Aorta (tissue), 5 donors: Measurements from ENCODE around the gene ADGRF5. TPM values are rescaled to one million over a fixed set of nuclear protein-coding genes. Genes with fewer than 3 reads are reported as not detected.
A peak's percentile ranks its signal among the peaks of the same experiment; 100 is the strongest.

ENCODE experiments used
- ATAC-seq: fragments of 200-7000 bp; cut with Tn5 transposase; one replicate; pipeline ENCODE4 v1.9.1; 2022; ENCODE audit warnings: moderate library complexity; ENCODE audit not compliant: low FRiP score
- DNase-seq, 2 donors: peaks; one replicate each; pipeline ENCODE4 v3.0.0-alpha.2; 2020
- H3K27ac ChIP-seq, 2 donors: one replicate each; pipeline ENCODE4 v1.5.1; 2013; ENCODE audit warnings: low read length in 2 of 2, mild to moderate bottlenecking in 2 of 2, moderate library complexity in 2 of 2, control low read depth in 1 of 2, inconsistent platforms in 1 of 2, low read depth in 1 of 2
- H3K27me3 ChIP-seq, 2 donors: one replicate each; pipeline ENCODE4 v1.6.1; 2013; ENCODE audit warnings: control low read depth in 1 of 2, low read length in 1 of 2, mild to moderate bottlenecking in 1 of 2, moderate library complexity in 1 of 2; ENCODE audit not compliant: insufficient read depth in 2 of 2, control insufficient read depth in 1 of 2
- H3K36me3 ChIP-seq, 2 donors: one replicate each; pipeline ENCODE4 v1.6.1; 2013; ENCODE audit warnings: control low read depth in 1 of 2, low read length in 1 of 2, mild to moderate bottlenecking in 1 of 2; ENCODE audit not compliant: insufficient read depth in 2 of 2, control insufficient read depth in 1 of 2
- H3K4me1 ChIP-seq, 2 donors: one replicate each; pipeline ENCODE4 v1.6.1; 2013; ENCODE audit warnings: low read length in 2 of 2, control low read depth in 1 of 2, mild to moderate bottlenecking in 1 of 2, moderate library complexity in 1 of 2; ENCODE audit not compliant: insufficient read depth in 2 of 2, control insufficient read depth in 1 of 2
- H3K4me3 ChIP-seq, 2 donors: one replicate each; pipeline ENCODE4 v1.5.1; 2013; ENCODE audit warnings: low read length in 2 of 2, control low read depth in 1 of 2, mild to moderate bottlenecking in 1 of 2
- H3K9me3 ChIP-seq: one replicate; pipeline ENCODE4 v1.6.1; 2013; ENCODE audit warnings: mild to moderate bottlenecking, low read length; ENCODE audit not compliant: control insufficient read depth
- WGBS, 2 donors: extraction: QIAGEN DNeasy Blood & Tissue Kit; methylation state at CpG; one replicate each; pipeline ENCODE4 v1.1.7; 2013; 5-methylcytosine and 5-hydroxymethylcytosine counted together
- intact Hi-C, 2 donors: fragments of 100-400 bp; cut with DNase I; formaldehyde crosslinking; loops; one replicate each; pipeline versions ENCODE4 v1.14.2 to v1.15.0; 2022
- polyA plus RNA-seq, 2 donors: library from polyadenylated mRNA; stranded (reverse); fragments of 200-250 nt; gene quantifications; one replicate each; pipeline ENCODE4 v1.2.3, GENCODE V29; 2013
- total RNA-seq, 2 donors: library from RNA; stranded (reverse); fragmentation: NEBNext Ultra II Directional; extraction: Animal tissue kit (Norgen Biotek cat#: 25700); gene quantifications; one replicate each; pipeline ENCODE4 v1.2.1, GENCODE V29; 2021
- donor health status: healthy with polysubstance abuse.
- donor health status: Bipolar disorder and iron deficiency.
- donor health status: DM: no; HTN: no; CAD: no.
- donor health status: DM: no; HTN: no; CAD: no.
- donor health status: DM: yes; HTN: yes; CAD: no.

The ADGRF5 gene
- total and polyA plus RNA-seq, 4 donors, result 0.50 to 34.6 (median 16.3) TPM

GRCh38 chr6:46925563-46926253 is 4.0 kb upstream of the ADGRF5 start:
- Histone ChIP-seq H3K4me3 (no peak overlapping the region), H3K27me3 (no peaks in the 10 kb centered on the region), H3K4me1 (no peaks in the 10 kb centered on the region), H3K9me3 (no peaks in the 10 kb centered on the region), H3K36me3 (no peaks in the 10 kb centered on the region), H3K27ac (peak overlapping the region in 1 of 2 donors; percentile 78)
- intact Hi-C loops, result no loop called here
- DNase-seq (peak; percentile 83 to 86), ATAC-seq (peak; percentile 82)
- WGBS, 2 donors, result 7 to 9% methylated on average over 6 of the region's 6 CpGs

GRCh38 chr6:46923476-46923875 is 1.7 kb upstream of the ADGRF5 start:
- Histone ChIP-seq H3K36me3 (no peaks in the 10 kb centered on the region), H3K9me3 (no peaks in the 10 kb centered on the region), H3K4me1 (no peaks in the 10 kb centered on the region), H3K4me3 (no peak overlapping the region), H3K27me3 (no peaks in the 10 kb centered on the region), H3K27ac (no peak overlapping the region)
- ATAC-seq, result no peak
- intact Hi-C loops, result no loop called here
- WGBS, 2 donors, result 85 to 96% methylated on average over 7 of the region's 7 CpGs
- DNase-seq, result no peak

DNA sequence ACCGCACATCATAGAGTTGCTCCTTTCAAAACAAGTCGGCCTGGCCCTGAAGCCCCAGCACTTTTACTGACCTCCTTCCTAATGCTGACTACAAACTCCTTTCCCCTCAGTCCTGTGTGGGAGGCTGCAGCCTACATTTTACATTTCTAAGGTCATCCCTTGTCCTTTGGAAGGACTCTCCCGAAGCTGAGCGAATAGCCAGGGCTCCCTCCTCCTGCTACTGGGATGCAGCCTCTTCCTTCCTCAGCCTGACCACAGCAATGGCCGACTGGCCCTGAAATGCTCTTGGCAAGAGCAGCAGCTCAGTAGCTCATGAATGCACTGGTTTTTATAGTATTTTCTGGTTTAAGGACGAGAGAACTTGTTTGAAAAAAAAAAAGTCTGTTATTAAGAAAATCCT is 679 bp downstream of the ADGRF5 start:
- Histone ChIP-seq H3K36me3 (no peaks in the 10 kb centered on the region), H3K27me3 (no peaks in the 10 kb centered on the region), H3K4me1 (no peaks in the 10 kb centered on the region), H3K27ac (no peak overlapping the region), H3K4me3 (no peak overlapping the region), H3K9me3 (no peaks in the 10 kb centered on the region)
- no peak for ATAC-seq
- 76 to 90% methylated on average over 6 of the region's 6 CpGs for WGBS, 2 donors
- DNase-seq, result no peak
- intact Hi-C loops, result no loop called here

GRCh38 chr6:46918806-46919205 is 2.9 kb downstream of the ADGRF5 start:
- WGBS, 2 donors, result 89 to 96% methylated on average over 3 of the region's 3 CpGs
- no peak overlapping the region for H3K4me3 ChIP-seq
- intact Hi-C loops, result no loop called here
- H3K9me3 ChIP-seq, result no peaks in the 10 kb centered on the region
- H3K27me3 ChIP-seq, result no peaks in the 10 kb centered on the region
- DNase-seq, result no peak
- H3K27ac ChIP-seq, result no peak overlapping the region
- no peaks in the 10 kb centered on the region for H3K36me3 ChIP-seq
- no peaks in the 10 kb centered on the region for H3K4me1 ChIP-seq
- no peak for ATAC-seq

DNA sequence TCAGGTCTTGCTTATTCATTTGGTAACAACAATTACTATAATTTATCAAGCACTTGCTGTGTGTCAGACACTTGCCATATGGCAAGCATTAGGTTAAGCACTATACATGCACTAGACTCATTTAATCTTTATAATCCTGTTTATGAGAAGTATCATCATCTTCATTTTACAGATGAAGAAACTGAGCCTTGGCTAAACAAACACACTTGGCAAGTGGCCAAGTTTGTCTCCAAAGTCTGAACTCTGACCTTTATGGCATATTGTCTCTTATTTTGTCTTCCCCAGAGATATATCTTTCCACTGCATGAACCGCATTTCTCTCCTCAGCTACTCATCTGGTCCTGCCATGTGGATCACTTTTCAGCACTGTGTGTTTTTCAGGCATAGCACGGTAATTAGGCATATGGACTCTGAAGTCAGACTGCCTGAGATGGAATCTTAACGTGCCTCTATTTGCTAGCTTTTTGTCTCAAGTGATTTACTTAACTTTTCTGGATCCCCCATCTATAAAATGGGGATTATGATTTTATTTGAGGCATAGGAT is 4.7 kb downstream of the ADGRF5 start:
- intact Hi-C loops, result no loop called here
- no peak overlapping the region for H3K27ac ChIP-seq
- H3K27me3 ChIP-seq, result no peaks in the 10 kb centered on the region
- WGBS, 2 donors, result 87% methylated on average over 3 of the region's 3 CpGs
- H3K9me3 ChIP-seq, result no peaks in the 10 kb centered on the region
- no peak overlapping the region for H3K4me3 ChIP-seq
- no peak for DNase-seq
- no peaks in the 10 kb centered on the region for H3K4me1 ChIP-seq
- H3K36me3 ChIP-seq, result no peaks in the 10 kb centered on the region
- no peak for ATAC-seq

GRCh38 chr6:46915866-46916265 is 5.9 kb downstream of the ADGRF5 start:
- intact Hi-C loops, result no loop called here
- no peaks in the 10 kb centered on the region for H3K4me1 ChIP-seq

DNA sequence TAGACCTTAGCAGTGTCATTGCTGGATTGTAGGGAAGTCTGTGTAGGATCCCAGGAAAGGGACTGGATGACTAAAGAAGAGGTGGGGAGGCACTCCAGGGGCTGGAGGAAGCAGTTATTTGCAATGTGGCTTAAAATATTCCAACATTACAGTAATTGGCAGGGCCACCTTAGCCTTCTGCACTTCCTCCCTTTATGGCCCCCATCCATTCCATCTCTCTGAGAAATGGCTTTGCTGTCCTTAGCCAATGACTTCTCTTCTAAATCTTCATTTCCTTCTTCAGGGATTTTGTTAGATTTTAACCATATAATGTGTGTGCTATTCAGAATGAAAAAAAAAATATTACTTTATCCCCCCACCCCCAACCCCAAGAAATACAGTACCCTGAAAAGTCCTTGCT is 6.4 kb downstream of the ADGRF5 start:
- intact Hi-C loops, result no loop called here
- Histone ChIP-seq H3K4me3 (no peak overlapping the region), H3K27me3 (no peaks in the 10 kb centered on the region), H3K36me3 (no peaks in the 10 kb centered on the region), H3K9me3 (no peaks in the 10 kb centered on the region), H3K27ac (no peak overlapping the region), H3K4me1 (no peaks in the 10 kb centered on the region)
- DNase-seq, result no peak
- ATAC-seq, result no peak

More at GRCh38 chr6:46915866-46916265, 5.9 kb downstream of the ADGRF5 start:
- no peak for ATAC-seq
- no peak overlapping the region for H3K27ac ChIP-seq
- 96 to 97% methylated on average over 4 of the region's 4 CpGs for WGBS, 2 donors
- no peaks in the 10 kb centered on the region for H3K27me3 ChIP-seq
- no peak overlapping the region for H3K4me3 ChIP-seq
- H3K9me3 ChIP-seq, result no peaks in the 10 kb centered on the region
- DNase-seq, result no peak
- no peaks in the 10 kb centered on the region for H3K36me3 ChIP-seq

GRCh38 chr6:46914279-46914810 is 7.4 kb downstream of the ADGRF5 start:
- Histone ChIP-seq H3K27ac (no peak overlapping the region), H3K4me3 (no peak overlapping the region), H3K36me3 (no peaks in the 10 kb centered on the region), H3K4me1 (no peaks in the 10 kb centered on the region), H3K9me3 (no peaks in the 10 kb centered on the region), H3K27me3 (no peaks in the 10 kb centered on the region)
- ATAC-seq (no peak), DNase-seq (no peak)
- intact Hi-C loops, result no loop called here
- 90 to 91% methylated on average over 4 of the region's 4 CpGs for WGBS, 2 donors

DNA sequence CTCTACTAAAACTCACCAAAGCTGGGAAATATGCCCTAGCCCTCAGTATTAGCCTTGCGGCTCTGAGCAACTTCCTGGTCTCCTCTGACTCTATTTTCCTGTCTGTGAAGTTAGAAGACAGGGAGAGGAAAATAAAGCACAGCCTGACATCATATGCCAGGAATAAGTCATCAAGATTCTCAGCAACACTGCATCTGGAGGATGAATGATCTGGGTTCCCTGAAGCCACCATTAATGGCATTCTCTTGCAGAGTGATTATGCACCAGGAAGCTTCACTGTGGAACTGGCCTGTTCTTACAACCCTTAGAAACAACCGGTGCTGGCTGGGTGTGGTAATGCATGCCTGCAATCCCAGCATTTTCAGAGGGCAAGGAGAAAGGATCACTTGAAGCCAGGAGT is 12.4 kb downstream of the ADGRF5 start:
- DNase-seq (no peak), ATAC-seq (no peak)
- H3K4me3 ChIP-seq, result no peak overlapping the region
- H3K4me1 ChIP-seq, result no peaks in the 10 kb centered on the region
- WGBS, 2 donors, result 55 to 57% methylated on average over 2 of the region's 2 CpGs
- H3K9me3 ChIP-seq, result no peaks in the 10 kb centered on the region
- H3K27me3 ChIP-seq, result no peaks in the 10 kb centered on the region
- no peaks in the 10 kb centered on the region for H3K36me3 ChIP-seq
- intact Hi-C loops, result no loop called here
- no peak overlapping the region for H3K27ac ChIP-seq
